Measurements from ENCODE around the gene SULT1C3.

DNA sequence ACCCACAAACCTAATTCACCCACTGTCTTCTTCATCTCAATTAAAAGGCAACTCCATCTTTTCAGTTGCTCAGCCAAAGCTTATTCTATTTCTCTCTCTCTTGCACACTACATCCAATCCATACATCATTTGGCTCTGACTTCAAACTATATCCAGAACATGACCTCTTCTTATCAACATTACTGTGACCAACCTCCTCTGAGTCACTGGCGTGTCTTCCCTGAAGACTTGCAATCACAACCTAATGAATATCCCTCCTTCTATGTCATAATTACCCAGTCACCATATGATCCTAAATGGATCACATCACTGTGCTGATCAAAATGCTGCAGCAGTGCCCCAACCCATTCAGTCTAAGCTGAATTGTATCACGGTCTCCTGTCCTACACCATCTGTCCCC is 22.6 kb upstream of the SULT1C3 start:
- TF ChIP-seq, protein P1, sequence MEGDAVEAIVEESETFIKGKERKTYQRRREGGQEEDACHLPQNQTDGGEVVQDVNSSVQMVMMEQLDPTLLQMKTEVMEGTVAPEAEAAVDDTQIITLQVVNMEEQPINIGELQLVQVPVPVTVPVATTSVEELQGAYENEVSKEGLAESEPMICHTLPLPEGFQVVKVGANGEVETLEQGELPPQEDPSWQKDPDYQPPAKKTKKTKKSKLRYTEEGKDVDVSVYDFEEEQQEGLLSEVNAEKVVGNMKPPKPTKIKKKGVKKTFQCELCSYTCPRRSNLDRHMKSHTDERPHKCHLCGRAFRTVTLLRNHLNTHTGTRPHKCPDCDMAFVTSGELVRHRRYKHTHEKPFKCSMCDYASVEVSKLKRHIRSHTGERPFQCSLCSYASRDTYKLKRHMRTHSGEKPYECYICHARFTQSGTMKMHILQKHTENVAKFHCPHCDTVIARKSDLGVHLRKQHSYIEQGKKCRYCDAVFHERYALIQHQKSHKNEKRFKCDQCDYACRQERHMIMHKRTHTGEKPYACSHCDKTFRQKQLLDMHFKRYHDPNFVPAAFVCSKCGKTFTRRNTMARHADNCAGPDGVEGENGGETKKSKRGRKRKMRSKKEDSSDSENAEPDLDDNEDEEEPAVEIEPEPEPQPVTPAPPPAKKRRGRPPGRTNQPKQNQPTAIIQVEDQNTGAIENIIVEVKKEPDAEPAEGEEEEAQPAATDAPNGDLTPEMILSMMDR (IDR thresholded peaks at IDR 0.05; ENCODE audit: low read depth, low read length, missing input control): no peak
- no peak for TF ChIP-seq TAF1 (conservative IDR thresholded peaks at IDR 0.05)
- no peak for TF ChIP-seq HNF4G (IDR thresholded peaks at IDR 0.05)
- no peak for TF ChIP-seq RXRA (IDR thresholded peaks at IDR 0.05)
- no peak for TF ChIP-seq MAX (IDR thresholded peaks at IDR 0.05)
- no peak for TF ChIP-seq JUND (IDR thresholded peaks at IDR 0.05)
- TF ChIP-seq ATF3 (IDR thresholded peaks at IDR 0.05): no peak
- no peak for TF ChIP-seq YY1 (IDR thresholded peaks at IDR 0.05)
- TF ChIP-seq RAD21 (IDR thresholded peaks at IDR 0.05): no peak
- no peak for TF ChIP-seq GABPA (IDR thresholded peaks at IDR 0.05 in 1 of 2, conservative IDR thresholded peaks at IDR 0.05 in 1 of 2)

Measured in liver (tissue), 3 donors.